Measurements from ENCODE around the gene SEMA5B.

Gene SEMA5B

GRCh38 chr3:123027292-123028232 lies at the start of gene SEMA5B:
TSS of gene SEMA5B (minus strand) at chr3:123027763. CDS start at chr3:122961263, 66,500 bp downstream.
- no peak for DNase-seq

DNA sequence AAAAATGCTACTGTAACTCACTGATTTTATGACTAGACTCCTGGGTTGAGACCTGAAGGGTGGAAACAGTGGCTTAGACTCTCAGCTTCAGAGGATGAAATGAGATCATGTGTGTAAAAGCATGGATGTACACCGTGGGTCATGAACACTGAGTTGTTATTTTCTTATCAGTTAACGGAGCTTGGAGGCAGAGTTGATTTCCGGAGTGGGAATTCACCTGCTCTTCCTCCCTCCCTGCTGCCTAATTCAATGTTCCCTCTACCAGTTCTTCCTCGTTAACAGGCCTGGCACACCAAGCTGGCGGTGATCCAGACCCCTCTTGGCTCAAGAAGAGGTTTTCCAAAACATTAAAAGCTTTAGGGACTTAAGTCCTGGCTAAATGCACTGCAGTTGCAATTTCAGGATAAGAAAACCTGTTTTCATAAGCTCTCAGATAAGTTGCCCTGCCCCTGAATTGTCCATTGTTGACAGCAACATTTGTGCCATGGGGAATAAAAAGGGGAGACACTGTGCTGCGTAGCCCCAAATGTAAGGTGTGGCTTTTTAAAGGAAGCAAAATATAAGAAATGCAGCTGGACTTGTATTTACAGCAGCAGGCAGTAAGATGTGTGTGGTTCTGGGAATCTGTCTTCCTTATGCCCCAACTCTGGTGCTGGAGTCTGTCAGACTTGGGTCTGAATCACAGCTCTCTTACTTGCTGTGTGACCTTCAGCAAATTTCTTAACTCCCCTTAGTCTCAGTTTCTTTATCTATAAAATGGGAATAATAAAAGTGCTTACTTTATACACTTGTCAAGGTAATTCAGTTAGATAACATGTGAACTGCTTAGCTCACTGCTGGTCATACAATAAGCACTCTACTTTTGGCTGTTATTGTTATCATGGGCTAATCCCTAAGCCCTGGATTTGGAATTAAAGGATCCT lies 49.2 kb upstream of the SEMA5B start:
- no peak for DNase-seq

DNA sequence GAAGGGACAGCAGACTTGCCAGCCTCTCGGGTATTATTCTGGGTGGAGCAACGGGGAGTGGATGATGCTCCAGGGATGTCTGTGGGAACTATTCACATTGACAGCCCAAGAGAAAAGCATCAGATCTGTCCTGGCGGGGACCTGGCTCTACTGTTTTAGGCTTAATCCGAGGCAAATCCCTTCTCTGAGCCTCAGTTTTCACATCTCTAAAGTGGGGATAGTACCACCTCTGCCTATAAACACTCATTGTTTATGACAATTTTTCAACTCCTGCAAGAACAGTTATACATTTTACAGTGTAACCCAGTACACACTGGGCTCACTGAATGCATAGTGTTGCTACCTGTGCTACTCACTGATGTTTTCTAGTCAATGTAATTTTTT lies 48.5 kb upstream of the SEMA5B start:
- DNase-seq = no peak

DNA sequence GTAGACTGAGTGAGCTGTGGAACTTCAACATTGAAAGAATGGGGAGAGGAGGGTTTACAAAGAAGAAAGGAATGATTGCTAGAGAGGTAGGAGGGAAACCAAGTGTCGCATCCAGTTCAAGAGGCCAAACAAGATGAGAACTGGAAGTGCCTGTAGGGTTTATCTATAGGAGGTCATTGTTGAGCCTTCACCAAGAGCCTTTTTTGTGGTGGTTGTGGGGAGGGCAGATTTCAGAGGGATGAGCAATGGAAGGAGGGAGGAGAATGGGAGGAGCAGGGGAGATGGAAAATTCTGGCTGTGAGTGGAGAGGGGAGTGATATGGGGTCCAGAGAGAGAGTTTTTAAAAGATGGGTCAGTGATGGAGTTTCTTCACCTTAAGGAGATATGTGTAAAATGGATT lies 47.8 kb upstream of the SEMA5B start:
- DNase-seq = no peak

DNA sequence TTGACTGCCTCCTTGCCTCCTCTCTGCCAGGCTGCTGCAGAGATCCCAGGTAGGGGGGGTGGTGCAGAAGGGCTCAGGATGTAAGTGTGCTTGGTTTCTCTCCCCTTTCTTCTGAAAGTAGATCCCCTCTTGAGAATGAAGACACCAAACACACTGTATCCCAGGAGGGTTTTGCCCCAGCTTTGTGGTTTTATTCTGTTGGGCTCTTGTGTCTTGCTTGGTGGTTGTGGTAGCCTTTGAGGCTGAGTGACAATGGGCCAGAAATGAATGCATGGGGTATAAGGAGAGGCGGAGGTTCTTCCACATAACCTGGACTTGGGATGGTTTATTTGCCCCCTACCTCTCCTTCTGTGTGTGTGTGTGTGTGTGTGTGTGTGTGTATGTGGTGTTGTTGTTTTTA lies 45.0 kb upstream of the SEMA5B start:
- no peak for DNase-seq

DNA sequence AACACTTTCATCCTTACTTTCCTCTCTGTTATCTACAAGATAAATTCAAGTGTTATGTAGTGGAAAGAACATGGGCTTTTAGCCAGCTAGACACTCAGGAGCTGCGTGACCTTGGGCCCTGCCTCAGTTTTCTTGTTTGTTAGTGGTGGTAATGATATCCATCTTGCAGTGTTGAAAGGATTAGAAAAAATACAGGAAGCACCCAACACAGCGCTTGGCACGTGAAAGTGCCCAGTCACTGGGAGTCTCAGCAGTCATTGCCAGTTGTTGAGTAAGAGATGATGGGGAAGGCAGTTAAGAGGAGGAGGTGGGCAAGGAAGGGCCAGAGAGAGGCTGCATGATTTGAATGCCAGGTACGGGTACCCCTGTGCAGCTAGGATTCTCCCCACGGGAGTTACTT lies 44.6 kb upstream of the SEMA5B start:
- DNase-seq = no peak

DNA sequence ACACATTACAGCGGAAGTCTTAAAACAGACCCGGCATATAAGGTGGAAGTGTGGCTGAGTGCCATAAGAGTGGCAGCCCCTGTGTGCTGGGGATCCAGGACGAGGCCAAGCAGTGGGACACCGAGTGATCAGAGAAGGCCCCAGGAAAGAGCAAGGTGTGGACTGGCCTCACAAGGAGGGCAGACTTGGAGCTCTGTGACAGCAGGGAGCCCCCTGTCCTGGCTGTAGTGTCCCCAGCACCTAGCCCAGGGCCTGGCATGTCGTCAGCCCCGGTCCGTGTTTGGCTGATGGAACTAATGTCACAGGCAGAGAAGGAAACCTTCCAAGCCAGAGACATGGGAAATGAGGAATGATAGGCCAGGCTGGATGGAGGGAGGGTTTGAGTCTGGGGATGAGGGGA lies 44.0 kb upstream of the SEMA5B start:
- DNase-seq = no peak

DNA sequence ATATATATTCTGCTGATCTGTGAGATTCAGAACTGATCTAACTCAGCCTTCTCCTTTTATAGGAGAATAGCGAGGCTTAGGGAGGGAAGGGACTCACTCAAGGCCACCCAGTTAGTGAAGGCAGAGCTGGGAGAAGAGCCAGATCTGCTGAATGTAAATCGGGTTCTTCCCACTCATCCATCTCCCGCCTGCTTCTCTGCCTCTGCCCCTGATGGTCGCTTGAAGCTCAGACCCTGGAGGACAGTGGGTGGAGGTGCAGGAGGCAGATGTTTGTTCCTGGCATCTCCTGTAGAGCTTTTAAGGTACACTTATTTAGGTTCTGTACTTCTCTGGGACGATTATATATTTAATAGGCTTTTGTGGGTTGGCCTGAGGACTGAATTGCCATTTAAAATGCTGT lies 43.6 kb upstream of the SEMA5B start:
- no peak for DNase-seq

DNA sequence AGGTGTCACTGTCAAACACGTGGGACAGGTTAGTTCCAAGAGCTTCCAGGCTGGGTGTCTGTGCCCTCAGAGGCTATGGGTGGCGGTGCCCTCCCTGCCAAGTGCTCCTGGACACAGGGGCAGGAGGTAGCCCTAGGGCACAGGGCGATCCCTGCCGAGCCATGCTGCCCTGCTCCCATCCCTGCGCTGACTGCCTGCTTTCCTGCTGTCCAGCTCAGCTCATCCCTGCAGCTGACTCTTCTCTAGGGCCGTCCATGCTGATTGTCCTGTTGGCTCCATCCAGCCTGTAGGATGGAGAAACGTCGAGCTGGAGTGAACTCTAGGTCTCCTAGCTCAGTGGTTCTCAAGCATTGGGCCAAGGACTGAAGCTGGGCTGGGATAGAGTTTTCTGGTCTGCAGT lies 42.9 kb upstream of the SEMA5B start:
- DNase-seq = no peak

- no peak for DNase-seq
Observed at GRCh38 chr3:123068601-123069381, 41.2 kb upstream of the SEMA5B start.

DNA sequence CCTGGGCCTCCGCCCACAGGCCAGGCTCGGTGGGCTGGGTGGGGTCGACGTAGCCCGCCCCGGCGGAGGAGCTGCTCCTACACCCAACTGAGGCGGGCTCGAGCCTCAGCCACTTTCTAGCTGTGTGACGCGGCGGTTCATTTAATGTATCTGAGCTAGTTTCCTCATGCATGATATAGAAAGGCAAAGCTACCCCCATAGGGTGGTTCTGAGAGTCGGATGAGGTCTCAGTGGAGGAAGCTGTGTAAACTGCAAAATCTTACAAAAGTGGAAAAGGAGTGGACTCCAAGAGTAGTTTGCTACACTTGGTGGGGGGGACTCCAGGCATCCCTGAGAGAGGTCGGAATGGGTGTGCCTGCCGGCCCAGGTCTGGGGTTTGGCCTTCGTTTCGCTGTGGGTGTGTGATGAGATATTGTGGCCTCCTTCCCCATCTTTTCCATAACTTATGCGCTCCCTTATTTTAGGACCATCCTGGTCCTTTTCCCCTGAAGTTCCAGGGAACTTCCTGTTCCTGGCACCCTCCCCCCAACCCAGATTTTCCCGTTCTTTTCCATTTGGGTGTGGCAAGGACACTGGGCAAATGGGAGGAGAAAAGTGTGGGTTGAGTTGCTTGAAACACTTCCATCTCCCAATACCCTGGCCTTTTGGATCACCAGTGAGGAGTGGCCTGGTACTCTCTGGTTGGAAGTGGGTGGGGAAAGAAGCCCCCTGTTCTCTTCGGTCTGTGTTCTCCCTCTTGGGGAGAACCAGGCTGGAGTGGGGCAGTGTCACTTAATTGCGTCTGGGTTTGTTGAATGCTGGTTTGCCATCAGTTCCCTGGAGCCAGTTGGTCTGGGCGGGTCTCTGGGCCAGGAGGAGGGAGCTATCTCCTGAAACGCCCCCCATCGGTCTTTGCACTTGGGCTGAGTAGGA lies 40.4 kb upstream of the SEMA5B start:
- DNase-seq = peak; percentile 11

DNA sequence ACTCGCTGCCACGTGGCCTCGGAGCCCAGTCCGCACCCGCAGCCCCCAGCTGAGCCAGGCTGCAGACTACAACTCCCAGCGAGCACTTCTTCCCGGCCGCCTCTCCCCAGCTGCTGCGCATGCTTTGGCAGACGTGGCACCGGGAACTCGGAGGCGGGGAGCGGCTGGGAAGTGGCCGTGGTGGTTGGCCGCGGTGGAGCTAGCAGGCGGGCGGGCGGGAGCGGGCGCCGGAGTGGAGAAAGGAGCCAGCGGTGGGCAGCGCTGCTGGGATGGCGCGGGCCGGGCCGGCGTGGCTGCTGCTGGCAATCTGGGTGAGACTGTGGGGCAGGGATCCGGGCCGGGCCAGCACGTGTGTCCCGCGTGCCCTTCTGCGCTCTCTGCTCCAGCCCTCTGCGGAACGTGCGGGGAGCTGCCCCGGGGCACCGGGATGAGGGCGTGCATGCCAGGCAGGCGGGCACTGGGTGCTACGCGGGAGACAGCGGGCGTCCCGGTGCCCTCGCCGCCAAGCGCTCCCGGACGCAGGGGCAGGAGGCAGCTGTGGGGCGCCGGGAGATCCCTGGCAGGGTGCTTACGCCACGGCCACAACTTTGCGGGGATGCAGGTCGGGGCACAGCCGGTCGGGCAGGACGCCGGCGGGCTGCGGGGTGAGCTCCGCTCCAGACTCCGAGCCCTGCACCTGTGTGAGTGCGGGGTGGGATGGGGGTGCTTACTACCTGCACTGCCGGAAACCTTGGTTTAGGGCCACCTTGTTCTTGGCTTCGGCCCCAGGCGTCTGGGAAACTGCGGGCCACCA lies 39.5 kb upstream of the SEMA5B start, which contains the start of gene PDIA5:
Gene PDIA5 (plus strand): TSS at position 130 of the 793 bp plus-strand sequence. CDS start 140 bp downstream, at position 270.
- peak; percentile 69 for DNase-seq

GRCh38 chr3:123066599-123066895 lies 39.0 kb upstream of the SEMA5B start:
- no peak for DNase-seq

DNA sequence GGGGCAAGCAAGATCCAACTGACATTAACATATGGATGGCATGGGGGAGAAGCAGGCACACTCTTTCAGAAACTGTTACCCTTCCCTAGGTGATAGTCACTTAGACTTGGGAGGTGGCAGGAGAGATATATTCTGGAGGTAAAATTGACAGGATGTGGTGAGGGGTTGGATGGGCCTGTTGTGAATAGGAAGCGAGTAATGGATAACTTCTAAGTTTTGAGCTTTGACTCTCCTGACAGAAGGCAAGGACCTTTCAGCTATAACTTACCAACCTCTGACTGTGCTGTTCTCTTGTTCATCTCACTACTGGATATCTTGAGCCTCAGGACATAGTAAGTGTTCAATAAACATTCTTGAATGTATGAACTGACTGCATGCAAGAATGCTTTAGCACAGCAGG lies 37.4 kb upstream of the SEMA5B start:
- no peak for DNase-seq

GRCh38 chr3:123064506-123064905 lies 36.9 kb upstream of the SEMA5B start:
- DNase-seq = no peak

- no peak for DNase-seq
Observed at GRCh38 chr3:123063034-123063433, 35.5 kb upstream of the SEMA5B start.

- DNase-seq = no peak
Observed at GRCh38 chr3:123061856-123062255, 34.3 kb upstream of the SEMA5B start.

GRCh38 chr3:123060054-123060453 lies 32.5 kb upstream of the SEMA5B start:
- DNase-seq = no peak

DNA sequence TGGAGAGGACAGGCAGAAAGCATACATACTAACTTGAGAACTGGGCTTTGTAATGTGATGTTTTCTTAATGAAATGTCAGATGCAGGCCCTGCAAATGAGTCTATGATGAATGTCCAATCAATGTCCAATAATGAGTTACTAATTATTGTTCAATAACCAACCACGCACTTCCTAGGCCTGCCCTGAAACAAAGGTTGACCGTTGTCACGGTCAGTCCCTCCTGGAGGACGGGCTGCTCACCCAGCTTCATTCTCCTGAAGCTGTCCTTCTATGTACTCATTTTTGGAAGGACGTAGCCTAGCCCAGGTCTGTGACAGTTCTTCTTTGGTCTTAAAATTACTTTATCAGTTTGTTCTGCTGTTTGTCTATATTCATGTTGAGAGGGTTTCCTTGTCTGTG lies 30.9 kb upstream of the SEMA5B start:
- no peak for DNase-seq

GRCh38 chr3:123055352-123055751 lies 27.8 kb upstream of the SEMA5B start:
- no peak for DNase-seq

DNA sequence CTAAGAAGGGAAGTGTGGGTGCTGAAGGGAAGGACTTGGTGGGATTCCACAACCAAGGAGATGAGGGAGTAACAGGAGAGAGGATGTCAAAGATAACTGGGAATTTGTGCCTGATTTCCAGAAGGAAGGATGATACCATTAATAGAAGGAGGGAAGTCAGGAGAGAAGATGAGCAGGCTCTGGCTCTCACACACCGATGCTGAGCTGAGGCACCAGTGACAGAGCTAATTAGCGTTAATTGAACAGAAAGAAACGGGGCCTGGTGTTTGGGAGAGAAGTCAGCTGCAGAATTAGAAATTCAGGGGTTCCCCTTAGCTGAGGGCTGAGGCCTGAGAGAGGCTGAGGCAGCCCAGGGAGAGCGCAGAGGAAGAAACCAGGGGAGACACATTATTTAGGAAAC lies 27.4 kb upstream of the SEMA5B start:
- no peak for DNase-seq
